ENCODE measurements around the gene EPPIN.

DNA sequence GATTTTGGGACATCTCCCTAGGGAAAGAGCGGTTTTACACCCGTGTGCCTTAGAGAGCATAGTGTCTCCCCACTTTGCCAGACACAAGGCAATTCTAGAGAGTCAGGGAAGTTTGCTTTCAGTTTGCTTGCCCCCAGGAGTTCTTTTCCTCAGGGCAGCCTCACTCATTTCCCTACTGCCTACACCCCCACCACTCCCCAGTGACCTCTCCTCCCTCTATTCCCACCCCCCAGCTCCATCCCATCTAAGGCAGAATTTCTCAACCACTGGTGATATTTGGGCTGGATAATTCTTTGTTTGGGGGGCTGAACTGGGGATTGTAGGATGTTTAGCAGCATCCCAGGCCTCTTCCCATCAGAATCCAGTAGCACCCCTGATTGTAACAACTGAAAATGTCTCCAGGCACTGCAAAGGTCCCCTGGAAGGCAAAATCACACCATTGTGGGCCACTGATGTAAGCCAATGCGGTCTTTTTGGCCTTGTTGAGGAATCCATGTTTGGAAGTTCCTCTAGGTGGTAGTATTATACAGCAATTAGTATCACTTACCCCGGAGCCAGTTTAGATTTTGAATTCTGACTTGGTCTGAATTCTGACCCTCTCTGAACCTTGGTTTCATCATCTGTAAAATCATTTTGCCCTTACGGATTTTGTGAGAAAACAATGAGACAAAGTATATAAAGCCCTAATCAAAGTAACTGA, 1.3 kb downstream of the EPPIN start:
- TF ChIP-seq EZH2 (IDR thresholded peaks at IDR 0.05; ENCODE audit: low read length, missing control alignments): no peak
- TF ChIP-seq, protein P1, sequence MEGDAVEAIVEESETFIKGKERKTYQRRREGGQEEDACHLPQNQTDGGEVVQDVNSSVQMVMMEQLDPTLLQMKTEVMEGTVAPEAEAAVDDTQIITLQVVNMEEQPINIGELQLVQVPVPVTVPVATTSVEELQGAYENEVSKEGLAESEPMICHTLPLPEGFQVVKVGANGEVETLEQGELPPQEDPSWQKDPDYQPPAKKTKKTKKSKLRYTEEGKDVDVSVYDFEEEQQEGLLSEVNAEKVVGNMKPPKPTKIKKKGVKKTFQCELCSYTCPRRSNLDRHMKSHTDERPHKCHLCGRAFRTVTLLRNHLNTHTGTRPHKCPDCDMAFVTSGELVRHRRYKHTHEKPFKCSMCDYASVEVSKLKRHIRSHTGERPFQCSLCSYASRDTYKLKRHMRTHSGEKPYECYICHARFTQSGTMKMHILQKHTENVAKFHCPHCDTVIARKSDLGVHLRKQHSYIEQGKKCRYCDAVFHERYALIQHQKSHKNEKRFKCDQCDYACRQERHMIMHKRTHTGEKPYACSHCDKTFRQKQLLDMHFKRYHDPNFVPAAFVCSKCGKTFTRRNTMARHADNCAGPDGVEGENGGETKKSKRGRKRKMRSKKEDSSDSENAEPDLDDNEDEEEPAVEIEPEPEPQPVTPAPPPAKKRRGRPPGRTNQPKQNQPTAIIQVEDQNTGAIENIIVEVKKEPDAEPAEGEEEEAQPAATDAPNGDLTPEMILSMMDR (conservative IDR thresholded peaks at IDR 0.05 in 1 of 2, IDR thresholded peaks at IDR 0.05 in 1 of 2; ENCODE audit: low read depth in 1 of 2, low read length in 2 of 2): peak; percentile 33 to 35

All from fibroblast of lung (primary cell).